B cell (primary cell): ENCODE data around the gene ST8SIA5.

ENCODE experiments used
- CTCF ChIP-seq: fragments of 200-600 bp; IDR thresholded peaks from one replicate; pipeline ENCODE4 v1.8.0; 2022; ENCODE audit warnings: antibody characterized with exemption, mild to moderate bottlenecking
- EZH2 ChIP-seq: IDR thresholded peaks from 2 replicates; pipeline ENCODE4 v1.6.1; 2012; ENCODE audit warnings: borderline replicate concordance, low read depth, mild to moderate bottlenecking, moderate library complexity, low read length; ENCODE audit not compliant: insufficient read depth, poor library complexity, severe bottlenecking

DNA sequence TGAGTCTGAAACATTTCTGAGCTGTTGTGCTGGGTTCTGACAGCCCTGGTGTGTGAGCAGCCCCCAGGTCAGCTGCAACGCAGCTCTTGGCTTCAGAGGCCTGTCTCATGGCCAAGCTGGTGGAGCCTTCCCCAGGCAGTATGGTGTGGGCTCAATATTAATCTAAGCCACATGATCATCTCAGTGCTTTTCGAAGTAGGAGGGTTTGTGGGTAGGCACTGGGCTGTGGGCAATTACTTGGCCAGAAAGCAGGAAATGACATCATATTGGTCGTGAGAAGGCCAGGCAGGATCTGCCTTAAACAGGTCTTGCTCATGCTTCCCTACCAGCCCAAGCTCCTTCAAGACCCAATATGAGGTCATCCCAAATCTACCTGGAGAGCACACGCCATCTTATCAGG, 126.7 kb downstream of the ST8SIA5 start:
- TF ChIP-seq CTCF = no peak
- no peak for TF ChIP-seq EZH2
